Ishikawa (cell line): ENCODE measurements around the gene TNS1.

Experiments used
- CEBPB ChIP-seq: IDR thresholded peaks from 2 replicates; pipeline ENCODE4 v1.6.1; 2012
- CREB1 ChIP-seq: IDR thresholded peaks from 2 replicates; pipeline ENCODE4 v1.6.1; 2012; ENCODE audit warnings: low read depth
- EGR1 ChIP-seq: IDR thresholded peaks from 2 replicates; pipeline ENCODE4 v1.6.1; 2012
- EP300 ChIP-seq: IDR thresholded peaks from 2 replicates; pipeline ENCODE4 v1.6.1; 2012; ENCODE audit warnings: borderline replicate concordance
- FOXM1 ChIP-seq: IDR thresholded peaks from 2 replicates; pipeline ENCODE4 v1.6.1; 2012; ENCODE audit warnings: low read depth, borderline replicate concordance
- NFIC ChIP-seq: IDR thresholded peaks from 2 replicates; pipeline ENCODE4 v1.6.1; 2012
- RAD21 ChIP-seq: IDR thresholded peaks from 2 replicates; pipeline ENCODE4 v1.6.1; 2012; ENCODE audit warnings: low read depth
- TAF1 ChIP-seq: IDR thresholded peaks from 2 replicates; pipeline ENCODE4 v1.6.1; 2012; ENCODE audit warnings: low read depth, mild to moderate bottlenecking
- TCF12 ChIP-seq: IDR thresholded peaks from 2 replicates; pipeline ENCODE4 v1.6.1; 2012; ENCODE audit warnings: low read depth
- TEAD4 ChIP-seq: IDR thresholded peaks from 2 replicates; pipeline ENCODE4 v1.6.1; 2012
- YY1 ChIP-seq: IDR thresholded peaks from 2 replicates; pipeline ENCODE4 v1.6.1; 2012; ENCODE audit warnings: low read depth
- ZBTB7A ChIP-seq: IDR thresholded peaks from 2 replicates; pipeline ENCODE4 v1.6.1; 2012; ENCODE audit warnings: low read depth
- TF ChIP-seq, protein P1 (sequence below): IDR thresholded peaks from 2 replicates; pipeline ENCODE4 v1.6.1; 2012
- TF ChIP-seq, protein P2 (sequence below): IDR thresholded peaks from 2 replicates; pipeline ENCODE4 v1.6.1; 2012; ENCODE audit warnings: low read depth, mild to moderate bottlenecking
- TF ChIP-seq, protein P3 (sequence below): IDR thresholded peaks from 2 replicates; pipeline ENCODE4 v1.6.1; 2012

Gene TNS1

DNA sequence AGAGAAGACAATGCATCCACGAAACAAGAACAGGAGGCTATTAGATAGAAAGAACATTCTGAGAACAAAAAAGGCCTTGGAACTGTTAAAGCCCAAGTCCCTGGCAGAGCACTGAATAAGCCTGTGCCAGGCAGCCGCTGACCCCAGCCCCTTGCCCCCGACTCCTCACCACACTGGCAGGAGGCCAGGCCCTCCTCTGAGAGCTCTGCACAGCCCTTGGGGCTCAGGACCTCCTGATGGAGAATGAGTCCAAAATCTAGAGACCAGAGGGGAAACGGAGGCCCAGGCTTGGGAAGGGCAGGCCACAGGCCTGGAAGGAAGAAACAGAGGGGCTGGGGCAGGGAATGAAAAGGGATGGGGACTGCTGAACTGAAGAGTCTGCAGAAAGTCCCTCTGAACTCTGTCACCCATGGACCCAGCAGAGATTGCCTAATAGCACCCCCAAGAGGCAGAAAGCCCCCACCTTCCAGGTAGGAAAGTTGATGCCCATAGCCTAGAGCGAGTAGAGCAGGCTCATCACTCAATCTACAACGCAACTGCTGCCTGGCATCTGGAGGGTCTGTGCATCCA is 18.3 kb upstream of the TNS1 start:
- no peak for TF ChIP-seq TAF1
- no peak for TF ChIP-seq RAD21
- no peak for TF ChIP-seq EP300
- TF ChIP-seq, protein P1, sequence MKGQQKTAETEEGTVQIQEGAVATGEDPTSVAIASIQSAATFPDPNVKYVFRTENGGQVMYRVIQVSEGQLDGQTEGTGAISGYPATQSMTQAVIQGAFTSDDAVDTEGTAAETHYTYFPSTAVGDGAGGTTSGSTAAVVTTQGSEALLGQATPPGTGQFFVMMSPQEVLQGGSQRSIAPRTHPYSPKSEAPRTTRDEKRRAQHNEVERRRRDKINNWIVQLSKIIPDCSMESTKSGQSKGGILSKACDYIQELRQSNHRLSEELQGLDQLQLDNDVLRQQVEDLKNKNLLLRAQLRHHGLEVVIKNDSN: no peak
- no peak for TF ChIP-seq TCF12
- TF ChIP-seq CEBPB: no peak
- no peak for TF ChIP-seq NFIC
- TF ChIP-seq, protein P2, sequence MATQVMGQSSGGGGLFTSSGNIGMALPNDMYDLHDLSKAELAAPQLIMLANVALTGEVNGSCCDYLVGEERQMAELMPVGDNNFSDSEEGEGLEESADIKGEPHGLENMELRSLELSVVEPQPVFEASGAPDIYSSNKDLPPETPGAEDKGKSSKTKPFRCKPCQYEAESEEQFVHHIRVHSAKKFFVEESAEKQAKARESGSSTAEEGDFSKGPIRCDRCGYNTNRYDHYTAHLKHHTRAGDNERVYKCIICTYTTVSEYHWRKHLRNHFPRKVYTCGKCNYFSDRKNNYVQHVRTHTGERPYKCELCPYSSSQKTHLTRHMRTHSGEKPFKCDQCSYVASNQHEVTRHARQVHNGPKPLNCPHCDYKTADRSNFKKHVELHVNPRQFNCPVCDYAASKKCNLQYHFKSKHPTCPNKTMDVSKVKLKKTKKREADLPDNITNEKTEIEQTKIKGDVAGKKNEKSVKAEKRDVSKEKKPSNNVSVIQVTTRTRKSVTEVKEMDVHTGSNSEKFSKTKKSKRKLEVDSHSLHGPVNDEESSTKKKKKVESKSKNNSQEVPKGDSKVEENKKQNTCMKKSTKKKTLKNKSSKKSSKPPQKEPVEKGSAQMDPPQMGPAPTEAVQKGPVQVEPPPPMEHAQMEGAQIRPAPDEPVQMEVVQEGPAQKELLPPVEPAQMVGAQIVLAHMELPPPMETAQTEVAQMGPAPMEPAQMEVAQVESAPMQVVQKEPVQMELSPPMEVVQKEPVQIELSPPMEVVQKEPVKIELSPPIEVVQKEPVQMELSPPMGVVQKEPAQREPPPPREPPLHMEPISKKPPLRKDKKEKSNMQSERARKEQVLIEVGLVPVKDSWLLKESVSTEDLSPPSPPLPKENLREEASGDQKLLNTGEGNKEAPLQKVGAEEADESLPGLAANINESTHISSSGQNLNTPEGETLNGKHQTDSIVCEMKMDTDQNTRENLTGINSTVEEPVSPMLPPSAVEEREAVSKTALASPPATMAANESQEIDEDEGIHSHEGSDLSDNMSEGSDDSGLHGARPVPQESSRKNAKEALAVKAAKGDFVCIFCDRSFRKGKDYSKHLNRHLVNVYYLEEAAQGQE: no peak
- TF ChIP-seq CREB1: no peak

DNA sequence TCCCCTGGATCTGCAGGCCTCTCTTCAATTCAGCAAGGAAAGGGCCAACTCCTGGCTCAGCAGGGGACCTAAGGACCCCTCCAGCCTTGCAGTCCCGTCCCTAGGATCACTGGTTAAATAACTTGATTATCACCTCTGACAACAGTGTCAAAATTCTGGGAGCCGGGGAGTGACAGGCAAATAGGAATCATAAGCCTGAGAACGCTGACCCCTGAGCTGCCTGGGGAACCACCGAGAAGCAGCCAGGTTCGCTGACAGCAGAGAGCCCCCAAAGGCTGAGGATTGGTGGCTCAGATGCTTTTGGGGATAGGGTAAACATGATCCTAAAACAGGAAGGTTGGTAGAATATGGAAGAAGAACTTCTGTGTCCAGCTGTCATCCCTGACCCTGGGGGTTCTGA is 17.5 kb upstream of the TNS1 start:
- no peak for TF ChIP-seq CEBPB
- no peak for TF ChIP-seq EP300
- TF ChIP-seq, protein P1: no peak
- TF ChIP-seq TEAD4: no peak
- TF ChIP-seq, protein P2: no peak
- no peak for TF ChIP-seq TCF12
- TF ChIP-seq TAF1: no peak
- no peak for TF ChIP-seq ZBTB7A
- no peak for TF ChIP-seq RAD21
- TF ChIP-seq FOXM1: no peak
- TF ChIP-seq, protein P3, sequence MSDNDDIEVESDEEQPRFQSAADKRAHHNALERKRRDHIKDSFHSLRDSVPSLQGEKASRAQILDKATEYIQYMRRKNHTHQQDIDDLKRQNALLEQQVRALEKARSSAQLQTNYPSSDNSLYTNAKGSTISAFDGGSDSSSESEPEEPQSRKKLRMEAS: no peak
- TF ChIP-seq EGR1: no peak
- no peak for TF ChIP-seq NFIC
- no peak for TF ChIP-seq YY1

DNA sequence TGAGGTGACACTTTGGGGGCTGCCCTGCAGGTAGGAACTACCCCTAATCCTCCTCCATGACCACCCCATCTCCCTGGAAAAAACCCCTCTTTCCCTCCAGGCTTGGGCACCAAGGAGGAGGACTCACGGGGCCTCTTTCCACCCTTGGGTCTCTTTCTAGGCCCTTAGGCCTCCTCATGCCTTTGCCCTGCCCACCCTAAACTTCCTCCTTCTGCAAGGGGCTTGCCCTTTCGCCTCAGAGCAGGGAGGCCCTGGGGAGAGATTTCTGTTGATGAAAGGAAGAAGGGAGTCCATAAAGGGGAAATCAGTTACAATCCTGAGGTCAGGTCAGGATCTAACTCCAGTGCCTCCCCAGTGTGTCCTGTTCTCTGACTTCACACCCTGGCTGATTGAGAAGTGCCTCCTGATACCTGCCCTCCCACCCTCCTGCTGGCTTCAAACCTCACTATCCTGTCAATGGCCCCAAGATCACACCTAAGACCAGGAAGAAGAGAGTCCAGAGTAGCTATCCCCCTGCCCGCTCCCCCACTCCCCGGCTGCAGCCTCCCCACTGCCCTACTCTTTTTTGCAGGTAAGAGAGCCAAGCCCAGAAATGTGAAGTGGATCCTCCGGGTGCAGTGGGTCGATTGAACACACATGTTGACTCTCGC is 16.7 kb upstream of the TNS1 start:
- no peak for TF ChIP-seq TEAD4
- TF ChIP-seq RAD21: no peak
- no peak for TF ChIP-seq CREB1
- TF ChIP-seq CEBPB: no peak
- TF ChIP-seq NFIC: no peak
- no peak for TF ChIP-seq FOXM1
- no peak for TF ChIP-seq TCF12
- no peak for TF ChIP-seq EP300
- no peak for TF ChIP-seq ZBTB7A
- TF ChIP-seq, protein P2: no peak
- TF ChIP-seq, protein P3: no peak

DNA sequence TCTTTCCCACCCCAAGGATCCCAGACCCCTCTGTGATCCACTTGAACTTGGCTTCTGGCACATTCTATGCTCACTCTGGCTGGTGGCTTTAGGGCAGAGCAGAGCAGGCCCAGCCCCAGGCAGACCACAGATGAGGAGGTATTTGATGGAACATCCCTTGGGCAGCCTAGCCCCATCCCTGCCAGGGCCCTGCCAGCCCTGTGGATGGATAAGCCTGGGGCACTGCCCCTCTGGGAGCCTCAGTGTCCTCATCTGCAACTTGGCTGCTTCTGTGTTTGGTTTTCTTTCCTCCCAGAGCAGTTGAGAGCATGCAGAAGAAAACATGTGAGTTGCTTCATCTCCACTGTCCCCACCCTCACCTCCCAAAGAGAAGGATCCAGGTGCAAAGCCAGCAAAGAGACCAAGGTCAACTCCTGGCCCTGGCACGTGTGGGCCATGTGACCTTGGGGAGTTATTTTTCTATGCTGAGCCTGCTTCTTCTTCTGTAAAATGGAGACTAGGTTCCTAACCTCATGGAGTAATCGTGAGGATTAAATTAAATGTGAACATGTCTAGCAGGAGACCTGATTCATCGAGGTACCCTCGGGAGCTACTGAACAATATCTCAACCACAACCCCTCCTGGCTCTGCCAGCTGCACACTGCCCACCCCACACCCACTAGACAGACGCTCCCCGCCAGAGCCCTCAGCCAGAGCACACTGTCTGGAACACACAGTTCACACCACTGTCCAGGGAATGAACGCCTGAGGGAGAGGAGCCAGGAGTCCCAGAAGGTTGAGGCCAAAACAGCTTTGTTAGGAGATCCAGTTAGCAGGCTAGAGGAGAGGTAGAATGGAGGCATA is 14.6 kb upstream of the TNS1 start:
- no peak for TF ChIP-seq TEAD4
- no peak for TF ChIP-seq RAD21
- TF ChIP-seq TAF1: no peak
- TF ChIP-seq EP300: no peak
- TF ChIP-seq, protein P1: no peak
- no peak for TF ChIP-seq CREB1
- no peak for TF ChIP-seq EGR1
- no peak for TF ChIP-seq NFIC
- TF ChIP-seq, protein P3: no peak
- no peak for TF ChIP-seq YY1
- no peak for TF ChIP-seq ZBTB7A
- no peak for TF ChIP-seq FOXM1
